ENCODE results near the gene SLC23A2. TPM values are rescaled to one million over a fixed set of nuclear protein-coding genes. Genes with fewer than 3 reads are reported as not detected.

Gene SLC23A2
- total RNA-seq, 1 experiment from 2014 or later: 14.6 TPM

DNA sequence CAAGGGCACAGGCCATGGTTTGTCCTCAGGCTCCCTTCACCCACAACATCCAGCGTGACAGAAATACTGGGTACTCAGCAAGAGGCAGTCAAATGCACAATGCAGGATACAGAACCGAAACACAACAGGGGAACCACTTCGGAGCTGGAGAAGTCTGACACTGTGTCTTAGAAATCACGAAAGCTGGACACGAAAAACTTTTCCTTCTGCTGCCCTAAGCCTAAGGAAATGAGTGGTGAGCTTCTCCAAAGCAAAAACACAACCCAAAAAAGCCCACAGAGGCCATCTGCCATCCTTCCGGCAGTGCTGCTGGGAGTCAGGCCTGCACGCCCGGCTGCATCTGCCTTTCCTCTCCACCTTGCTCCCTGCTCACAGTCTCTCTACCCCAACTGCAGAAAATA lies 106.3 kb downstream of the SLC23A2 start:
- TF ChIP-seq SIN3A (IDR thresholded peaks at IDR 0.05; ENCODE audit: borderline replicate concordance, insufficient read depth, low read depth, low read length): no peak
- TF ChIP-seq, protein P1, sequence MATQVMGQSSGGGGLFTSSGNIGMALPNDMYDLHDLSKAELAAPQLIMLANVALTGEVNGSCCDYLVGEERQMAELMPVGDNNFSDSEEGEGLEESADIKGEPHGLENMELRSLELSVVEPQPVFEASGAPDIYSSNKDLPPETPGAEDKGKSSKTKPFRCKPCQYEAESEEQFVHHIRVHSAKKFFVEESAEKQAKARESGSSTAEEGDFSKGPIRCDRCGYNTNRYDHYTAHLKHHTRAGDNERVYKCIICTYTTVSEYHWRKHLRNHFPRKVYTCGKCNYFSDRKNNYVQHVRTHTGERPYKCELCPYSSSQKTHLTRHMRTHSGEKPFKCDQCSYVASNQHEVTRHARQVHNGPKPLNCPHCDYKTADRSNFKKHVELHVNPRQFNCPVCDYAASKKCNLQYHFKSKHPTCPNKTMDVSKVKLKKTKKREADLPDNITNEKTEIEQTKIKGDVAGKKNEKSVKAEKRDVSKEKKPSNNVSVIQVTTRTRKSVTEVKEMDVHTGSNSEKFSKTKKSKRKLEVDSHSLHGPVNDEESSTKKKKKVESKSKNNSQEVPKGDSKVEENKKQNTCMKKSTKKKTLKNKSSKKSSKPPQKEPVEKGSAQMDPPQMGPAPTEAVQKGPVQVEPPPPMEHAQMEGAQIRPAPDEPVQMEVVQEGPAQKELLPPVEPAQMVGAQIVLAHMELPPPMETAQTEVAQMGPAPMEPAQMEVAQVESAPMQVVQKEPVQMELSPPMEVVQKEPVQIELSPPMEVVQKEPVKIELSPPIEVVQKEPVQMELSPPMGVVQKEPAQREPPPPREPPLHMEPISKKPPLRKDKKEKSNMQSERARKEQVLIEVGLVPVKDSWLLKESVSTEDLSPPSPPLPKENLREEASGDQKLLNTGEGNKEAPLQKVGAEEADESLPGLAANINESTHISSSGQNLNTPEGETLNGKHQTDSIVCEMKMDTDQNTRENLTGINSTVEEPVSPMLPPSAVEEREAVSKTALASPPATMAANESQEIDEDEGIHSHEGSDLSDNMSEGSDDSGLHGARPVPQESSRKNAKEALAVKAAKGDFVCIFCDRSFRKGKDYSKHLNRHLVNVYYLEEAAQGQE (IDR thresholded peaks at IDR 0.05; ENCODE audit: insufficient read depth in 1 of 2, low read depth in 2 of 2, low read length in 1 of 2): no peak
- TF ChIP-seq CTCF (IDR thresholded peaks at IDR 0.05): no peak
- no peak for TF ChIP-seq POLR2AphosphoS5 (IDR thresholded peaks at IDR 0.05; ENCODE audit: low read depth, low read length)
- no peak for TF ChIP-seq TCF7L2 (IDR thresholded peaks at IDR 0.05; ENCODE audit: low read depth, low read length)
- ChIA-PET CTCF (no interaction called here), POLR2A (no interaction called here)
- Histone ChIP-seq H3K36me3 (ENCODE audit: control insufficient read depth, insufficient read depth, low read length) (no peaks in the 10 kb centered on the region), H3K9me3 (ENCODE audit: control insufficient read depth, insufficient read depth, low read depth, low read length) (no peaks in the 10 kb centered on the region), H3K4me3 (ENCODE audit: low read depth in 2 of 2, low read length in 2 of 2) (no peak overlapping the region), H3K27ac (ENCODE audit: low read length) (no peak overlapping the region), H3K4me1 (ENCODE audit: control insufficient read depth, insufficient read depth, low read length) (no peaks in the 10 kb centered on the region), H3K27me3 (ENCODE audit: control insufficient read depth, insufficient read depth, low read length) (no peaks in the 10 kb centered on the region)
- in situ Hi-C loops (cut with HindIII; ENCODE audit: low pct_unique_long_range_greater_than_20kb, low sequenced_read_pairs): no loop called here
- intact Hi-C loops (cut with micrococcal nuclease; ENCODE audit: unreplicated experiment): no loop called here
- DNase-seq (ENCODE audit: low read depth, low spot score) (no peak), ATAC-seq (no peak)
- no TSS peak for BruUV-seq (replicated peaks)

DNA sequence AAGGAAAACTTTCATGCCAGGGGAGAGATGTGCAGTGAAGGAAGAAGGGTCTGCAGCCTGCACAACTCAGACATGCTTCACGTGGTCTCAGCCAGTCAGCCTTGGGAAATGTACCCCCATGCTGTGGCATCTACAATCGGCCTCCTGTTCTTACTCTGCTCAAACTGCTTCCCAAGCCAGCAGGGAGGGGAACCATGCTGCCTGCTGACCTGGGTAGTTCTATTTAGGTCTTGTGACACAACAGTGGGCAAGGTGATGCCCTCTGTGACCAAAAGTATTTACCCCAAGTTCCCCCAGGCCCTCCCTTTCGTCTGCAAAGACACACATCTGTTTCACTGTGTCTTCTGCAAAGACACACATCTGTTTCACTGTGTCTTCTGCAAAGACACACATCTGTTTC lies 106.9 kb downstream of the SLC23A2 start:
- DNase-seq (ENCODE audit: low read depth, low spot score) (no peak), ATAC-seq (no peak)
- no peaks in the 10 kb centered on the region for H3K4me1 ChIP-seq (ENCODE audit: control insufficient read depth, insufficient read depth, low read length)
- in situ Hi-C loops (cut with HindIII; ENCODE audit: low pct_unique_long_range_greater_than_20kb, low sequenced_read_pairs) (no loop called here), intact Hi-C loops (cut with micrococcal nuclease; ENCODE audit: unreplicated experiment) (no loop called here)
- no peaks in the 10 kb centered on the region for H3K9me3 ChIP-seq (ENCODE audit: control insufficient read depth, insufficient read depth, low read depth, low read length)
- no peaks in the 10 kb centered on the region for H3K27me3 ChIP-seq (ENCODE audit: control insufficient read depth, insufficient read depth, low read length)
- BruUV-seq (replicated peaks): no TSS peak
- H3K36me3 ChIP-seq (ENCODE audit: control insufficient read depth, insufficient read depth, low read length): no peaks in the 10 kb centered on the region
- POLR2A ChIA-PET: no interaction called here
- no peak overlapping the region for H3K27ac ChIP-seq (ENCODE audit: low read length)
- no peak overlapping the region for H3K4me3 ChIP-seq (ENCODE audit: low read depth in 2 of 2, low read length in 2 of 2)
- CTCF ChIA-PET: no interaction called here
- TF ChIP-seq POLR2AphosphoS5 (IDR thresholded peaks at IDR 0.05; ENCODE audit: low read depth, low read length): no peak
- TF ChIP-seq SIN3A (IDR thresholded peaks at IDR 0.05; ENCODE audit: borderline replicate concordance, insufficient read depth, low read depth, low read length): no peak
- TF ChIP-seq CTCF (IDR thresholded peaks at IDR 0.05): no peak
- TF ChIP-seq, protein P1 (IDR thresholded peaks at IDR 0.05; ENCODE audit: insufficient read depth in 1 of 2, low read depth in 2 of 2, low read length in 1 of 2): no peak
- no peak for TF ChIP-seq TCF7L2 (IDR thresholded peaks at IDR 0.05; ENCODE audit: low read depth, low read length)

Data from Panc1 (cell line).